Osteoblast (primary cell): Measurements from ENCODE around the gene PRRC2C. TPM values are rescaled to one million over a fixed set of nuclear protein-coding genes. Genes with fewer than 3 reads are reported as not detected.

Source experiments
- DNase-seq: peaks from one replicate; pipeline ENCODE4 v3.0.0; 2011; ENCODE audit warnings: low spot score, mixed read lengths; ENCODE audit not compliant: insufficient read length; ENCODE audit errors: missing footprints
- H2AFZ ChIP-seq: 2 replicates; pipeline ENCODE4 v1.6.0; 2011; ENCODE audit warnings: mild to moderate bottlenecking, low read length
- H3K27ac ChIP-seq: 2 replicates; pipeline ENCODE4 v1.5.1; 2011; ENCODE audit warnings: mild to moderate bottlenecking, low read depth, low read length, moderate library complexity
- H3K27me3 ChIP-seq: 2 replicates; pipeline ENCODE4 v1.6.0; 2012; ENCODE audit warnings: mild to moderate bottlenecking, control low read depth, inconsistent platforms, low read length, moderate library complexity; ENCODE audit not compliant: insufficient read depth
- H3K36me3 ChIP-seq: 2 replicates; pipeline ENCODE4 v1.5.1; 2011; ENCODE audit warnings: mild to moderate bottlenecking, low read length, control low read depth, moderate library complexity; ENCODE audit not compliant: insufficient read depth
- H3K4me1 ChIP-seq: 2 replicates; pipeline ENCODE4 v1.5.1; 2011; ENCODE audit warnings: mild to moderate bottlenecking, low read length, control low read depth, moderate library complexity; ENCODE audit not compliant: insufficient read depth
- H3K4me2 ChIP-seq: 2 replicates; pipeline ENCODE4 v1.6.0; 2011; ENCODE audit warnings: mild to moderate bottlenecking, low read length; ENCODE audit not compliant: insufficient read depth
- H3K4me3 ChIP-seq: fragments of 200-600 bp; sonication (generic); 3 replicates; pipeline ENCODE4 v1.5.1; 2012; ENCODE audit warnings: mild to moderate bottlenecking, low read length, inconsistent platforms; ENCODE audit not compliant: insufficient read depth
- H3K79me2 ChIP-seq: 2 replicates; pipeline ENCODE4 v1.6.0; 2012; ENCODE audit warnings: mild to moderate bottlenecking, low read length, control low read depth, inconsistent platforms; ENCODE audit not compliant: insufficient read depth
- H3K9me3 ChIP-seq: 2 replicates; pipeline ENCODE4 v1.5.1; 2011; ENCODE audit warnings: low read depth, low read length, control low read depth
- H4K20me1 ChIP-seq: 2 replicates; pipeline ENCODE4 v1.6.0; 2012; ENCODE audit warnings: mild to moderate bottlenecking, low read length, control low read depth; ENCODE audit not compliant: insufficient read depth
- total RNA-seq: library from RNA; depleted of rRNA; stranded (reverse); fragments of >200 nt; gene quantifications from 2 replicates; pipeline ENCODE4 v1.2.3, GENCODE V29; 2012
- TF ChIP-seq, protein P1 (sequence below): IDR thresholded peaks from 2 replicates; pipeline ENCODE4 v1.5.1; 2011; ENCODE audit warnings: mild to moderate bottlenecking, low read depth, low read length, moderate library complexity; ENCODE audit errors: extremely low read depth

The PRRC2C gene
- total RNA-seq, 1 donor, result 40.5 TPM

DNA sequence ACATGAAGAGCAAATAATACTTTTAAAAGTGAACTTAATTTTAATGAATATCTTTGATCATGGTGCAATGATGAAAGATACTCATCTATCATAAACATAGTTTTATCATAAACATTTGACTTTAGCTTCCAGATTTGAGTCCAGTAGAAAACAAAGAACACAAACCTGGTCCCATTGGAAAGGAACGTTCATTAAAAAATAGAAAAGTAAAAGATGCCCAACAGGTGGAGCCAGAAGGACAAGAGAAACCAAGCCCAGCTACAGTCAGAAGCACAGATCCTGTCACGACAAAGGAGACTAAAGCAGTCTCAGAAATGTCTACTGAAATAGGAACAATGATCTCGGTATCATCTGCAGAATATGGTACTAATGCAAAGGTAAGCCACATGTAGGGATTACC is 81.1 kb downstream of the PRRC2C start:
- no peaks in the 10 kb centered on the region for H4K20me1 ChIP-seq
- no peaks in the 10 kb centered on the region for H3K9me3 ChIP-seq
- H3K79me2 ChIP-seq, result peaks cover 20% of the 10 kb centered on the region
- peaks cover 61% of the 10 kb centered on the region for H3K36me3 ChIP-seq
- no peak overlapping the region for H2AFZ ChIP-seq
- TF ChIP-seq, protein P1, sequence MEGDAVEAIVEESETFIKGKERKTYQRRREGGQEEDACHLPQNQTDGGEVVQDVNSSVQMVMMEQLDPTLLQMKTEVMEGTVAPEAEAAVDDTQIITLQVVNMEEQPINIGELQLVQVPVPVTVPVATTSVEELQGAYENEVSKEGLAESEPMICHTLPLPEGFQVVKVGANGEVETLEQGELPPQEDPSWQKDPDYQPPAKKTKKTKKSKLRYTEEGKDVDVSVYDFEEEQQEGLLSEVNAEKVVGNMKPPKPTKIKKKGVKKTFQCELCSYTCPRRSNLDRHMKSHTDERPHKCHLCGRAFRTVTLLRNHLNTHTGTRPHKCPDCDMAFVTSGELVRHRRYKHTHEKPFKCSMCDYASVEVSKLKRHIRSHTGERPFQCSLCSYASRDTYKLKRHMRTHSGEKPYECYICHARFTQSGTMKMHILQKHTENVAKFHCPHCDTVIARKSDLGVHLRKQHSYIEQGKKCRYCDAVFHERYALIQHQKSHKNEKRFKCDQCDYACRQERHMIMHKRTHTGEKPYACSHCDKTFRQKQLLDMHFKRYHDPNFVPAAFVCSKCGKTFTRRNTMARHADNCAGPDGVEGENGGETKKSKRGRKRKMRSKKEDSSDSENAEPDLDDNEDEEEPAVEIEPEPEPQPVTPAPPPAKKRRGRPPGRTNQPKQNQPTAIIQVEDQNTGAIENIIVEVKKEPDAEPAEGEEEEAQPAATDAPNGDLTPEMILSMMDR, result no peak
- no peaks in the 10 kb centered on the region for H3K27me3 ChIP-seq
- H3K4me1 ChIP-seq, result no peaks in the 10 kb centered on the region
- no peak overlapping the region for H3K27ac ChIP-seq
- no peak for DNase-seq
- no peak overlapping the region for H3K4me2 ChIP-seq
- no peak overlapping the region for H3K4me3 ChIP-seq

DNA sequence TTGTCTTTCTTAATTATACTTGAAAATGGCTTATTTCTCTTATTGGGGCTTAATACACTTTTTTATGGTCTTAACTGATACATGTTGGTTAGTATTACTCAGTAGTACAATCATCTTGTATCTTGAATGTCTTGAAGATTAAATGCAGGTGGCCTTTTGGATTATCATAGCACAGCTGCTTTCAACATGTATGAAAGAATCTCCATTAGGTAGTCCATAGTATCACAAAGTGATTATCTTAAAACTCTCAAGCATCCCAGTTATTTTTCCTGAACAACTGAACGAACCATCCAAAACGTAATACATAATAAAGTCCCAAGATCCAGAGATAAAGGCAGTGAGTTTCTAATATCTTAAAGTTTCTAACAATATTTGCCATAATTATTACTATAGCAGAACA is 85.0 kb downstream of the PRRC2C start:
- Histone ChIP-seq H3K4me3 (no peak overlapping the region), H3K9me3 (no peaks in the 10 kb centered on the region), H3K27me3 (no peaks in the 10 kb centered on the region), H3K36me3 (peaks cover 61% of the 10 kb centered on the region), H3K4me1 (no peaks in the 10 kb centered on the region), H2AFZ (no peak overlapping the region), H3K4me2 (no peak overlapping the region), H4K20me1 (no peaks in the 10 kb centered on the region), H3K27ac (no peak overlapping the region), H3K79me2 (peaks cover 11% of the 10 kb centered on the region)
- DNase-seq, result no peak
- TF ChIP-seq, protein P1, result no peak

DNA sequence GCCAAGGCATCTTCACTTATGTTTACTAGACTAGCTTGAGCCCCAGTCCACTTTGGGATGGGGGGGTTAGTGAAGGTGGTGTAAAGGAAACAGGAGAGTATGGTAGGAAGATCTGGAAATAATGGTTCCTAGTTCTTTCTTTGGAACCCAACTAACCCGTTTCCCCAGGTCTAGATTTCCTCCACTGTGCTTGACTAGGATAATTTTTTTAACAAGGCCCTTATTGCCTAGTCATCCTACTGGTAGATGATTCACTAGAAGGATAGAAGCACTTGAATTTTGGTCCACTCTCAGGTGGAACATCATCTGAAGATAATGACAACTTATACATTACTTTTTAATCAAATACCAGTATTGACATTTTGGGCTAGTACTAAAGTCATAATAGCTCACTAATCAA is 90.8 kb downstream of the PRRC2C start:
- Histone ChIP-seq H3K27me3 (no peaks in the 10 kb centered on the region), H3K4me2 (no peak overlapping the region), H2AFZ (no peak overlapping the region), H3K36me3 (peaks cover 61% of the 10 kb centered on the region), H4K20me1 (peaks cover under 1% of the 10 kb centered on the region), H3K4me1 (no peaks in the 10 kb centered on the region), H3K9me3 (no peaks in the 10 kb centered on the region), H3K79me2 (peaks cover 5% of the 10 kb centered on the region), H3K4me3 (no peak overlapping the region), H3K27ac (no peak overlapping the region)
- TF ChIP-seq, protein P1, result no peak
- DNase-seq, result no peak

DNA sequence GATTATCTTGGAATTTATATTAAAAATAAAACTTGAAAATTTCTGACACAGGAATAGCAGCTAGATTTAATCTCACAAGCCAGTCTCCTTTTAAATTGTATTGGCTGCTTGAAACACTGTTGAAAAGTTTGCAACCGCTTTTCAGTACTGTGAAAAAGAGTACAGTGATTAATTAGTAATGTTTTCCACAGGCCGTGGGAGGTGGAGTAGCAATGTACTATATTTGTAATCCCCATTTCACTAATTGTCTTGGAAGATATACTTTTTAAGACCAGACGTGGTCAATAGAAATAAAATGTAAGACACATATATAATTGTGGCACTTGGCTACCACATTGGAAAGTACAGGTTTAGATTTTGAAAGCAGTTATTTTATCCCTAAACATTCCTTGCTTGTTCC is 95.9 kb downstream of the PRRC2C start:
- TF ChIP-seq, protein P1, result no peak
- peaks cover 10% of the 10 kb centered on the region for H3K79me2 ChIP-seq
- no peak for DNase-seq
- no peaks in the 10 kb centered on the region for H3K27me3 ChIP-seq
- H3K27ac ChIP-seq, result no peak overlapping the region
- H3K4me3 ChIP-seq, result no peak overlapping the region
- no peaks in the 10 kb centered on the region for H3K9me3 ChIP-seq
- peaks cover 71% of the 10 kb centered on the region for H3K36me3 ChIP-seq
- H3K4me1 ChIP-seq, result no peaks in the 10 kb centered on the region
- H2AFZ ChIP-seq, result no peak overlapping the region
- peaks cover 4% of the 10 kb centered on the region for H4K20me1 ChIP-seq
- H3K4me2 ChIP-seq, result no peak overlapping the region
